Measurements from ENCODE around the gene SLC5A12. TPM values are rescaled to one million over a fixed set of nuclear protein-coding genes. Genes with fewer than 3 reads are reported as not detected.

Gene SLC5A12
- total and polyA plus RNA-seq, 10 of the 15 experiments (the other 5 are each of a cell fraction or from before 2014, with no cell fraction given) = 0.06 to 0.15 TPM; not detected in 8

DNA sequence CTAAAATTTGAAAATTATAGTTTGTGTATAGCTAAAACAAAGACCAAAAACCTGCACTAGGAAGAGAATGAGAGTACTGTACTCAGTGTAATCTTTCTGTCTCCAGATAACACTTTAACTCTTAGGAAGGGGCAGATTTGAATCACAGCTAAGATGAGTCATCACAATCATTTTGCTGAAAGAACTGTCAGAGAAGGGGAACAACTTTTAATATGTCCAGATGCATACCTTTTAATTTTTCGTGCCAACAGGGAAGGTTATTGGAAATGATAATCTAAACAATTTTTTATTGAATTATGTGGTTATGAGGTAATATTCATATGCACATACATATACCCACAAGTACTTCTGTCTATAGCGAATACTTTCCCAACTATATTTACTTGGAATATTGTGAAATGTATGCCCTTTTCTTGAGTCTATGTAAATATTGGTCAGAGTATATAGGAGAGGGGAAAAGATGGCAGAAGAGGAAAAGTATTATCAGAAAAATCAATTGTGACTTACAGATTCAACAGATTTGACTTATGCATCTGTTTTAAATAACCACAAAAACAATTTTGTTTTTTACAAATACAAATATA is 98.7 kb downstream of the SLC5A12 start:
- FAIRE-seq = no peak
- POLR2A ChIA-PET = interaction anchor here (0.7 to 1.1 kb wide), 2 partner anchors 8 to 9 kb away, joined by 3 read pairs; no protein-coding TSS in a partner anchor
- H3K27me3 ChIP-seq (replicated peaks in 1 of 2; ENCODE audit: control insufficient read depth in 2 of 2, insufficient read depth in 2 of 2, low read length in 1 of 2) = no peaks in the 10 kb centered on the region
- 0 out of 2 replicates have a peak, but pooled peaks have one; percentile 35 for TF ChIP-seq DPF2 (IDR thresholded peaks at IDR 0.05)
- no peak for TF ChIP-seq RBBP5 (conservative IDR thresholded peaks at IDR 0.05)
- 0 out of 4 replicates have a peak, but pooled peaks of 1 of the 2 experiments have one; percentile 39 for TF ChIP-seq EP300 (IDR thresholded peaks at IDR 0.05; ENCODE audit: borderline replicate concordance in 1 of 2, control insufficient read depth in 1 of 2, low read depth in 2 of 2, low read length in 2 of 2)
- TF ChIP-seq NFXL1 (IDR thresholded peaks at IDR 0.05; ENCODE audit: borderline replicate concordance) = no peak
- TF ChIP-seq YBX1 (IDR thresholded peaks at IDR 0.05) = no peak
- no peak for TF ChIP-seq YY1 (IDR thresholded peaks at IDR 0.05; ENCODE audit: low read depth, low read length)
- TF ChIP-seq, protein P1, sequence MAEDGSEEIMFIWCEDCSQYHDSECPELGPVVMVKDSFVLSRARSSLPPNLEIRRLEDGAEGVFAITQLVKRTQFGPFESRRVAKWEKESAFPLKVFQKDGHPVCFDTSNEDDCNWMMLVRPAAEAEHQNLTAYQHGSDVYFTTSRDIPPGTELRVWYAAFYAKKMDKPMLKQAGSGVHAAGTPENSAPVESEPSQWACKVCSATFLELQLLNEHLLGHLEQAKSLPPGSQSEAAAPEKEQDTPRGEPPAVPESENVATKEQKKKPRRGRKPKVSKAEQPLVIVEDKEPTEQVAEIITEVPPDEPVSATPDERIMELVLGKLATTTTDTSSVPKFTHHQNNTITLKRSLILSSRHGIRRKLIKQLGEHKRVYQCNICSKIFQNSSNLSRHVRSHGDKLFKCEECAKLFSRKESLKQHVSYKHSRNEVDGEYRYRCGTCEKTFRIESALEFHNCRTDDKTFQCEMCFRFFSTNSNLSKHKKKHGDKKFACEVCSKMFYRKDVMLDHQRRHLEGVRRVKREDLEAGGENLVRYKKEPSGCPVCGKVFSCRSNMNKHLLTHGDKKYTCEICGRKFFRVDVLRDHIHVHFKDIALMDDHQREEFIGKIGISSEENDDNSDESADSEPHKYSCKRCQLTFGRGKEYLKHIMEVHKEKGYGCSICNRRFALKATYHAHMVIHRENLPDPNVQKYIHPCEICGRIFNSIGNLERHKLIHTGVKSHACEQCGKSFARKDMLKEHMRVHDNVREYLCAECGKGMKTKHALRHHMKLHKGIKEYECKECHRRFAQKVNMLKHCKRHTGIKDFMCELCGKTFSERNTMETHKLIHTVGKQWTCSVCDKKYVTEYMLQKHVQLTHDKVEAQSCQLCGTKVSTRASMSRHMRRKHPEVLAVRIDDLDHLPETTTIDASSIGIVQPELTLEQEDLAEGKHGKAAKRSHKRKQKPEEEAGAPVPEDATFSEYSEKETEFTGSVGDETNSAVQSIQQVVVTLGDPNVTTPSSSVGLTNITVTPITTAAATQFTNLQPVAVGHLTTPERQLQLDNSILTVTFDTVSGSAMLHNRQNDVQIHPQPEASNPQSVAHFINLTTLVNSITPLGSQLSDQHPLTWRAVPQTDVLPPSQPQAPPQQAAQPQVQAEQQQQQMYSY (CRISPR knock-in tag; IDR thresholded peaks at IDR 0.05) = no peak
- TF ChIP-seq, protein P2, sequence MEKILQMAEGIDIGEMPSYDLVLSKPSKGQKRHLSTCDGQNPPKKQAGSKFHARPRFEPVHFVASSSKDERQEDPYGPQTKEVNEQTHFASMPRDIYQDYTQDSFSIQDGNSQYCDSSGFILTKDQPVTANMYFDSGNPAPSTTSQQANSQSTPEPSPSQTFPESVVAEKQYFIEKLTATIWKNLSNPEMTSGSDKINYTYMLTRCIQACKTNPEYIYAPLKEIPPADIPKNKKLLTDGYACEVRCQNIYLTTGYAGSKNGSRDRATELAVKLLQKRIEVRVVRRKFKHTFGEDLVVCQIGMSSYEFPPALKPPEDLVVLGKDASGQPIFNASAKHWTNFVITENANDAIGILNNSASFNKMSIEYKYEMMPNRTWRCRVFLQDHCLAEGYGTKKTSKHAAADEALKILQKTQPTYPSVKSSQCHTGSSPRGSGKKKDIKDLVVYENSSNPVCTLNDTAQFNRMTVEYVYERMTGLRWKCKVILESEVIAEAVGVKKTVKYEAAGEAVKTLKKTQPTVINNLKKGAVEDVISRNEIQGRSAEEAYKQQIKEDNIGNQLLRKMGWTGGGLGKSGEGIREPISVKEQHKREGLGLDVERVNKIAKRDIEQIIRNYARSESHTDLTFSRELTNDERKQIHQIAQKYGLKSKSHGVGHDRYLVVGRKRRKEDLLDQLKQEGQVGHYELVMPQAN (conservative IDR thresholded peaks at IDR 0.05) = no peak
- TF ChIP-seq KAT2A (conservative IDR thresholded peaks at IDR 0.05; ENCODE audit: control insufficient read depth, low read depth, low read length) = no peak
- TF ChIP-seq SMC3 (IDR thresholded peaks at IDR 0.05; ENCODE audit: borderline replicate concordance, low read length) = no peak
- TF ChIP-seq IRF4 (IDR thresholded peaks at IDR 0.05; ENCODE audit: low read depth, low read length) = peak; percentile 46; the same call in 1 of the 2 replicates
- peak; percentile 45; the same call in 1 of the 2 replicates for TF ChIP-seq NFIC (IDR thresholded peaks at IDR 0.05; ENCODE audit: low read depth, low read length)
- TF ChIP-seq IKZF2 (IDR thresholded peaks at IDR 0.05) = peak in 1 of 2 experiments; percentile 55; a peak in 2 of 4 replicates
- TF ChIP-seq IKZF1 (conservative IDR thresholded peaks at IDR 0.05) = 0 out of 2 replicates have a peak, but pooled peaks have one; percentile 34

More for the DNA sequence above, 98.7 kb downstream of the SLC5A12 start:
- no peaks in the 10 kb centered on the region for H3K79me2 ChIP-seq (ENCODE audit: control insufficient read depth, insufficient read depth, low read length)
- H2AFZ ChIP-seq (ENCODE audit: control insufficient read depth, low read depth, low read length) = no peak overlapping the region
- no TSS peak for BruUV-seq (replicated peaks)
- H3K4me2 ChIP-seq (ENCODE audit: control insufficient read depth, insufficient read depth) = no peak overlapping the region
- H3K4me1 ChIP-seq (ENCODE audit: control insufficient read depth, insufficient read depth, low read length) = no peaks in the 10 kb centered on the region
- ChIA-PET SMC1A (ENCODE audit: uncharacterized antibody, unreplicated experiment) (interaction anchor here (0.7 to 7.2 kb wide), 8 partner anchors 9 to 98 kb away, joined by 3 to 63 read pairs (median 3); partner anchors contain the start of gene MUC15), CTCF (interaction anchor here (1.1 kb wide), 1 partner anchor 8 kb away, joined by 3 read pairs; no protein-coding TSS in a partner anchor), RAD21 (ENCODE audit: unreplicated experiment) (interaction anchor here (0.9 to 3.0 kb wide), 5 partner anchors 9 to 151 kb away, joined by 3 to 7 read pairs (median 3); no protein-coding TSS in a partner anchor)
- intact Hi-C loops (cut with micrococcal nuclease; ENCODE audit: unreplicated experiment) (loop anchor here (10.0 kb wide), 1 partner anchor 612 kb away; no protein-coding TSS in a partner anchor), in situ Hi-C loops (cut with MboI) (no loop called here)
- no peak overlapping the region for H3K4me3 ChIP-seq
- ATAC-seq (peak; percentile 90), DNase-seq (ENCODE audit: low read depth, low spot score) (no peak)
- H4K20me1 ChIP-seq (ENCODE audit: control insufficient read depth, insufficient read depth) = no peaks in the 10 kb centered on the region
- H3K9ac ChIP-seq (ENCODE audit: control insufficient read depth, insufficient read depth, low read length) = no peak overlapping the region
- no peak overlapping the region for H3K27ac ChIP-seq (ENCODE audit: control insufficient read depth, insufficient read depth)
- no peaks in the 10 kb centered on the region for H3K9me3 ChIP-seq (replicated peaks; ENCODE audit: control insufficient read depth, insufficient read depth, low read length)
- 75% methylated on average over 2 of the region's 2 CpGs for WGBS (ENCODE audit: insufficient coverage, insufficient replicate concordance, low lambda C conversion rate, missing lambda C conversion rate)
- no peaks in the 10 kb centered on the region for H3K36me3 ChIP-seq (ENCODE audit: control insufficient read depth in 2 of 2, insufficient read depth in 2 of 2, low read length in 1 of 2)

All from GM12878 (cell line).